LNCaP clone FGC (cell line): ENCODE measurements around the gene SIGMAR1.

Source experiments
- DNase-seq: peaks from one replicate; pipeline ENCODE4 v3.0.0-alpha.2; 2011; ENCODE audit warnings: low read depth
- H3K4me3 ChIP-seq: 2 replicates; pipeline ENCODE4 v1.5.1; 2011; ENCODE audit warnings: mild to moderate bottlenecking, low read depth, low read length, control low read depth
- TF ChIP-seq, protein P1 (sequence below): IDR thresholded peaks from 2 replicates; pipeline ENCODE4 v1.5.1; 2012; ENCODE audit warnings: mild to moderate bottlenecking; ENCODE audit not compliant: control insufficient read depth, insufficient read depth; ENCODE audit errors: extremely low read depth

The SIGMAR1 gene

DNA sequence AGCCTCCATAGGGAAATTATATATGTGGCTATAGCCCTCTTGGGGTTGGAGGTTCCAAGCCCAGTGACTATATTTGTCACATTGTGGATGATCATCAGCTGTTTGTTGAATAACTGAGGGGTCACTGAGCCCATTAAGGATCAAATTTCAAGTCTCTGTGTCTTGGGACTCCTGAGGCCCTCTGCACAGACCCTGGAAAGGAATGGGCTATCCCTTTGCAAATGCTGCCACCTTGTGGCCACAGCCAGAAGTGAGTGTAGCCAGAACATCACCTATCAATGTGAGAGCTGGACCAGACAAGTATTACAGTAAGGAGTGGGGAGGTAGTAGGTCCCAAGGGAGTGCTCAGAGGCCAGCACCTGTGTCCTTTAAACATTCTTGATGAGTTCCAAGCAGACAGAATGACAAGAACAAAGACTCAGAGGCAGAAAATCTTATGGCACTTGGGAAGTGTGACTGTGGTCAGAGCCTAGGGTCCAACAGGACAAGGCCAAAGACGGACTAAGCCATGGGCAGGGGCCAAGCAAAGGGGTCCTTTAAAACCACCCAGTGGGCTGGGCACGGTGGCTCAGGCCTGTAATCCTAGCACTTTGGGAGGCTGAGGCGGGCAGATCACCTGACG is 33.9 kb downstream of the SIGMAR1 start:
- no peak overlapping the region for H3K4me3 ChIP-seq
- DNase-seq = peak; percentile 17
- TF ChIP-seq, protein P1, sequence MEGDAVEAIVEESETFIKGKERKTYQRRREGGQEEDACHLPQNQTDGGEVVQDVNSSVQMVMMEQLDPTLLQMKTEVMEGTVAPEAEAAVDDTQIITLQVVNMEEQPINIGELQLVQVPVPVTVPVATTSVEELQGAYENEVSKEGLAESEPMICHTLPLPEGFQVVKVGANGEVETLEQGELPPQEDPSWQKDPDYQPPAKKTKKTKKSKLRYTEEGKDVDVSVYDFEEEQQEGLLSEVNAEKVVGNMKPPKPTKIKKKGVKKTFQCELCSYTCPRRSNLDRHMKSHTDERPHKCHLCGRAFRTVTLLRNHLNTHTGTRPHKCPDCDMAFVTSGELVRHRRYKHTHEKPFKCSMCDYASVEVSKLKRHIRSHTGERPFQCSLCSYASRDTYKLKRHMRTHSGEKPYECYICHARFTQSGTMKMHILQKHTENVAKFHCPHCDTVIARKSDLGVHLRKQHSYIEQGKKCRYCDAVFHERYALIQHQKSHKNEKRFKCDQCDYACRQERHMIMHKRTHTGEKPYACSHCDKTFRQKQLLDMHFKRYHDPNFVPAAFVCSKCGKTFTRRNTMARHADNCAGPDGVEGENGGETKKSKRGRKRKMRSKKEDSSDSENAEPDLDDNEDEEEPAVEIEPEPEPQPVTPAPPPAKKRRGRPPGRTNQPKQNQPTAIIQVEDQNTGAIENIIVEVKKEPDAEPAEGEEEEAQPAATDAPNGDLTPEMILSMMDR = peak; percentile 97

DNA sequence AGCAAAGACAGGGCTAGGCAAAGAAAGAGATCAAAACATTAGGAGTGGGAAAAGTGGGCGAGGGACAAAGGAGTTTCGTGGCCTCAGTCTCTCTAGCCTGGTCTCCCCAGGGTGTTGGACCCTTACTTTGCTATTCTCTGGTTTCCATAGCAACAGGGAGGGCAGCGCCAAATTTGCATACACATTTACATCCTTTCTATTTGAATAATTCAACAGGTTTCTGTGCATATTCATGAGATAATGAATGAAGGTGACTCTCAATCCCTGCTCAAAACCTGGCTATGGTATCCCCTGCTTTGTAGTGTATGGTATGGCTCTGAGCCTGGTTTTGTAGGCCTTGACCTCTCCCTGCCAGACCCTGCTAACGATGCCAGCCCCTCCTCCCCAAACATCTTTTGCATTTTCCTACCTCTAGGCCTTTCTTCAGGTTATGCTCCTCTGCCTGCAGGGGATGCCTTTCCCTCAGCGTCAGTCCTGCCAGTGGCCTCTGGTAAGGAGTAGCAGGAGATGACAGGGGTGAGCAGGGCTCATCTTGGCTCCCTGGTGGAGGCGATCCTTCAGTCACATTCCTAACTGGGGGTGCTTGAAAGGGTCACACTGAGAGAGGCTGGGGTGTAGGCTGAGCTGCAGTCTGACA is 35.5 kb downstream of the SIGMAR1 start:
- TF ChIP-seq, protein P1 = no peak
- H3K4me3 ChIP-seq = no peak overlapping the region
- no peak for DNase-seq

DNA sequence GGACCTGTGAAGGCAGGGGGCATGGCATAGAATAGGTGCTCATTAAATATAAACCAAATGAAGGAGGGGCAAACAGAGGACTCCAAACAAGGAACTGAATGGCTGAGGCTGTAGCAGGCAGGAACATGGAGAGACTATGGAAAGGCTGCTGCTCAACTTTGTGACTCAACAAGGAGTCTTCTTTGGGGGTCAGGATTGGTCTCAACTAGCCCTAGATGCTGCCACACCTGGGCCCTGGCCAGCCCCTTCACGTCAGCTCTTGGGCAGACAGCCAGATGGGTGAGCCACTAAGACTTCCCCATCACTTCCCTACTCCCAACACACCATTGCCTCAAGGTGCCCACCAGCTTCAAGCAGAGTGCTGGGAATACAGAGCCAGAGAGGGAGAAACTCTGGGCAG is 36.7 kb downstream of the SIGMAR1 start:
- no peak overlapping the region for H3K4me3 ChIP-seq
- no peak for DNase-seq
- TF ChIP-seq, protein P1 = no peak

DNA sequence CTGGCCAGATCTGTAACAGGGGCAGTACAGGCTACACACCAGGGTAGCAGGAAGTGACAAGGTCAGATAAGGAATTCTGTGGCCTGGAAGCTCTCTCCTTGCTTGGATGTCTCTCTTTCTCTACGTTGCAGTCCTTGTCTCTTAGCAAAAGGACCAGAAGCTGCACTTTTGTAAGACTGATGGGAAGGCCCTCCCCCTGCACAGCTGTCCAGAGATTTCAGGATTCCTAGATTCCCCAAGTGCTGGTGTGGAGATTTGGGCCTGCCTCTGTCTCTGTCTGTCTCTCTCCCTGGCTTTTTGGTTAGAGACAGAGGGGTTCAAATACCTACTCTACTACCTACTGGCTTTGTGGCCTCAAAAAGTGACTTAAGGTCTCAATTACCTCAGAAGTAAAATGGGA is 38.0 kb downstream of the SIGMAR1 start:
- TF ChIP-seq, protein P1 = no peak
- DNase-seq = no peak
- H3K4me3 ChIP-seq = no peak overlapping the region

DNA sequence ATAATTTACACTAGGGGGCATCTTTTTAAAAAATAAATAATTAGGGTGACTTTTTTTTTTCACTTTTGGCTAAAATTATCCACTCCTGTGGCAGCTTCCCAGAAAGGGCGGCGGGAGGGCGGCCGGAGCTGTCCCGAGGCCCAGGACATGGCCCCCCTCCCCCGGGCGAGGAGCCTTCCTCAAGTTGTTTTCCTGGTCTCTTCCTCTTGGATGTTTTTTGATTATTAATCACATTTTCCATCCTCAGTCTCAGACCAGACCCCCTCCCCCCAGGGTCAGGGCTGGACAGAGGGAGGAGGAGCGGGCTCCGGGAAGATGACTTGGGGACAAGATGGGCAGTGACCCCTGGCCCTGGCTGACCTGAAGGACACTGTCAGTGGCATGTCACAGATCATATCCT is 43.4 kb downstream of the SIGMAR1 start:
- H3K4me3 ChIP-seq = no peak overlapping the region
- no peak for DNase-seq
- TF ChIP-seq, protein P1 = no peak

DNA sequence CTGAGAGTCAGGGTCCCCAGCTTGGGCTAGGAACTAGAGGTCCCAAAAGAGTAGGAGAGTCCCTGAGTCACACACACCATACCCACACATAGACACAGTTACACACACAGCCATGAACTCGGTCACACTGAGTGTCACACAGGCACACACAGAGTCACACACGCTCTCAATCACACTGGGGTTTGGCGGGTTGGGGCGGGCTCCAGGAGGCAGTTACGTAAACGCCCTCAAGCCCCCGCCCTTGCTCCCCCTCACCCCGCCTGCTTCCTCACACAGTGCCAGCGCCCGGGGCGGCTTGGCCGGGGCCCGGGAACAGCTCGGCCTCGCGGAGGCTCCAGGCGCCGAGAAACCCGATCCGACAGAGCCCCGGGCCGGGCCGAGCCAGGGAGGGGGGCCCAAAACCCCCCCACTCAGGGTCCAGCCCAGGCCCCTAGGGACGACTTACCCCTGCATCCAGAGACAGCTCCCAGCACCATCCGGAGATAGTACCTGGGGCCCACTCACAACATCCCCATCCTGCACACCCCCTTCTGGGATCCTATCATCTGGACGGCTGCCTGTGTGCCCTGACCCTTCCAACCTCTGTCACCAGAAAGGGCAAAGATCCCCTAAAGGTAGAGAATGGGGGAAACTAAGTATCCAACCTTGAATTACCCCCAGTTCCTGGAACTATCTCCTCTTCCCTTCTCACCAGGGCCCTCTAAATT is 44.5 kb downstream of the SIGMAR1 start:
- H3K4me3 ChIP-seq = no peak overlapping the region
- TF ChIP-seq, protein P1 = no peak
- DNase-seq = no peak
